ENCODE data around the gene SPG7.

The SPG7 gene

GRCh38 chr16:89575247-89576152 lies 67.3 kb downstream of the SPG7 start, which contains the start of gene CPNE7:
Gene CPNE7 (plus strand): TSS chr16:89575758. CDS start chr16:89575898, 140 bp downstream.
- Histone ChIP-seq H2BK120ac (ENCODE audit: low read depth, low read length) (no peak within 1 kb of the TSS), H2AK5ac (ENCODE audit: low read length, severe bottlenecking) (no peak within 1 kb of the TSS), H3K79me1 (replicated peaks; ENCODE audit: low read length, poor library complexity, severe bottlenecking) (no peaks in the 10 kb centered on the region), H2BK5ac (ENCODE audit: low read depth, low read length, poor library complexity, severe bottlenecking) (no peak within 1 kb of the TSS), H4K8ac (ENCODE audit: low read length) (peak within 1 kb of the TSS; percentile 97), H3K36me3 (ENCODE audit: control insufficient read depth in 1 of 2, insufficient read depth in 2 of 2, low read depth in 1 of 2, low read length in 2 of 2) (peaks cover 0 to 4% of the 10 kb centered on the region in 2 experiments), H2BK15ac (ENCODE audit: low read depth, poor library complexity, severe bottlenecking) (peak within 1 kb of the TSS; percentile 80), H3K23ac (ENCODE audit: low read length in 2 of 2) (peak within 1 kb of the TSS in 1 of 2 experiments; percentile 36), H3K14ac (ENCODE audit: low read length in 2 of 2) (peak within 1 kb of the TSS in 1 of 2 experiments; percentile 84), H3K18ac (ENCODE audit: low read depth in 1 of 2, low read length in 2 of 2) (peak within 1 kb of the TSS; percentile 63 to 89), H3K27me3 (ENCODE audit: control insufficient read depth in 1 of 2, insufficient read depth in 1 of 2, low read length in 2 of 2) (peaks cover 0 to 39% of the 10 kb centered on the region in 2 experiments), H3K27ac (ENCODE audit: low read length, poor library complexity, severe bottlenecking) (no peak within 1 kb of the TSS), H4K91ac (ENCODE audit: low read length) (peak within 1 kb of the TSS; percentile 94), H3K4me2 (ENCODE audit: low read length, poor library complexity, severe bottlenecking) (peak within 1 kb of the TSS; percentile 86), H3K4me3 (ENCODE audit: insufficient read depth in 1 of 2, low read depth in 1 of 2, low read length in 2 of 2) (peak within 1 kb of the TSS; percentile 47 to 62), H3K9me3 (ENCODE audit: control insufficient read depth, low read length) (no peaks in the 10 kb centered on the region), H2BK12ac (ENCODE audit: low read length in 2 of 2) (peak within 1 kb of the TSS; percentile 71 to 88), H2AFZ (ENCODE audit: low read depth, low read length) (peak within 1 kb of the TSS; percentile 30), H3K4ac (ENCODE audit: low read depth in 1 of 2, low read length in 2 of 2) (peak within 1 kb of the TSS; percentile 2 to 84), H3K9ac (ENCODE audit: low read length) (peak within 1 kb of the TSS; percentile 51), H3K4me1 (ENCODE audit: control insufficient read depth, insufficient read depth, low read depth, low read length) (peaks cover 27% of the 10 kb centered on the region)
- under 1% methylated on average over 70 of the region's 103 CpGs for WGBS
- no peak for DNase-seq

- peaks cover 33% of the 10 kb centered on the region for H3K4me1 ChIP-seq (ENCODE audit: control insufficient read depth, insufficient read depth, low read depth, low read length)
- H3K4ac ChIP-seq (ENCODE audit: low read depth in 1 of 2, low read length in 2 of 2), result peak overlapping the region; percentile 2 to 12
- H3K27me3 ChIP-seq (ENCODE audit: control insufficient read depth in 1 of 2, insufficient read depth in 1 of 2, low read length in 2 of 2), result peaks cover 0 to 39% of the 10 kb centered on the region in 2 experiments
- no peak overlapping the region for H2BK5ac ChIP-seq (ENCODE audit: low read depth, low read length, poor library complexity, severe bottlenecking)
- peak overlapping the region in 1 of 2 experiments; percentile 30 for H3K23ac ChIP-seq (ENCODE audit: low read length in 2 of 2)
- peak overlapping the region in 1 of 2 experiments; percentile 88 for H2BK12ac ChIP-seq (ENCODE audit: low read length in 2 of 2)
- no peak overlapping the region for H2BK120ac ChIP-seq (ENCODE audit: low read depth, low read length)
- H3K4me2 ChIP-seq (ENCODE audit: low read length, poor library complexity, severe bottlenecking), result peak overlapping the region; percentile 85
- peak overlapping the region in 1 of 2 experiments; percentile 47 for H3K4me3 ChIP-seq (ENCODE audit: insufficient read depth in 1 of 2, low read depth in 1 of 2, low read length in 2 of 2)
- peak overlapping the region; percentile 79 for H4K8ac ChIP-seq (ENCODE audit: low read length)
- no peak overlapping the region for H2AFZ ChIP-seq (ENCODE audit: low read depth, low read length)
- H3K18ac ChIP-seq (ENCODE audit: low read depth in 1 of 2, low read length in 2 of 2), result peak overlapping the region; percentile 63 to 89
- H3K14ac ChIP-seq (ENCODE audit: low read length in 2 of 2), result no peak overlapping the region
- H3K36me3 ChIP-seq (ENCODE audit: control insufficient read depth in 1 of 2, insufficient read depth in 2 of 2, low read depth in 1 of 2, low read length in 2 of 2), result peaks cover 0 to 4% of the 10 kb centered on the region in 2 experiments
- H3K9ac ChIP-seq (ENCODE audit: low read length), result no peak overlapping the region
- WGBS, result 8% methylated on average over 65 of the region's 89 CpGs
- H4K91ac ChIP-seq (ENCODE audit: low read length), result no peak overlapping the region
- no peak for DNase-seq
- no peak overlapping the region for H2AK5ac ChIP-seq (ENCODE audit: low read length, severe bottlenecking)
- peak overlapping the region; percentile 12 for H2BK15ac ChIP-seq (ENCODE audit: low read depth, poor library complexity, severe bottlenecking)
- H3K27ac ChIP-seq (ENCODE audit: low read length, poor library complexity, severe bottlenecking), result no peak overlapping the region
- H3K9me3 ChIP-seq (ENCODE audit: control insufficient read depth, low read length), result no peaks in the 10 kb centered on the region
- H3K79me1 ChIP-seq (replicated peaks; ENCODE audit: low read length, poor library complexity, severe bottlenecking), result no peaks in the 10 kb centered on the region
Observed at GRCh38 chr16:89576153-89577054, 68.2 kb downstream of the SPG7 start.

- H3K4ac ChIP-seq (ENCODE audit: low read depth in 1 of 2, low read length in 2 of 2), result no peak overlapping the region
- H3K27ac ChIP-seq (ENCODE audit: low read length, poor library complexity, severe bottlenecking), result no peak overlapping the region
- H3K27me3 ChIP-seq (ENCODE audit: control insufficient read depth in 1 of 2, insufficient read depth in 1 of 2, low read length in 2 of 2), result peaks cover 0 to 35% of the 10 kb centered on the region in 2 experiments
- no peak overlapping the region for H3K23ac ChIP-seq (ENCODE audit: low read length in 2 of 2)
- H3K79me1 ChIP-seq (replicated peaks; ENCODE audit: low read length, poor library complexity, severe bottlenecking), result no peaks in the 10 kb centered on the region
- H3K36me3 ChIP-seq (ENCODE audit: control insufficient read depth in 1 of 2, insufficient read depth in 2 of 2, low read depth in 1 of 2, low read length in 2 of 2), result peaks cover 0 to 4% of the 10 kb centered on the region in 2 experiments
- H3K9me3 ChIP-seq (ENCODE audit: control insufficient read depth, low read length), result no peaks in the 10 kb centered on the region
- peak overlapping the region; percentile 58 for H4K91ac ChIP-seq (ENCODE audit: low read length)
- DNase-seq, result no peak
- H3K9ac ChIP-seq (ENCODE audit: low read length), result no peak overlapping the region
- no peak overlapping the region for H2AFZ ChIP-seq (ENCODE audit: low read depth, low read length)
- H2BK12ac ChIP-seq (ENCODE audit: low read length in 2 of 2), result no peak overlapping the region
- peaks cover 41% of the 10 kb centered on the region for H3K4me1 ChIP-seq (ENCODE audit: control insufficient read depth, insufficient read depth, low read depth, low read length)
- 92% methylated on average over 22 of the region's 25 CpGs for WGBS
- H3K4me3 ChIP-seq (ENCODE audit: insufficient read depth in 1 of 2, low read depth in 1 of 2, low read length in 2 of 2), result no peak overlapping the region
- no peak overlapping the region for H2BK15ac ChIP-seq (ENCODE audit: low read depth, poor library complexity, severe bottlenecking)
- no peak overlapping the region for H2BK5ac ChIP-seq (ENCODE audit: low read depth, low read length, poor library complexity, severe bottlenecking)
- H2BK120ac ChIP-seq (ENCODE audit: low read depth, low read length), result peak overlapping the region; percentile 2
- peak overlapping the region; percentile 6 for H2AK5ac ChIP-seq (ENCODE audit: low read length, severe bottlenecking)
- H3K18ac ChIP-seq (ENCODE audit: low read depth in 1 of 2, low read length in 2 of 2), result no peak overlapping the region
- H3K4me2 ChIP-seq (ENCODE audit: low read length, poor library complexity, severe bottlenecking), result no peak overlapping the region
- H3K14ac ChIP-seq (ENCODE audit: low read length in 2 of 2), result no peak overlapping the region
- no peak overlapping the region for H4K8ac ChIP-seq (ENCODE audit: low read length)
Observed at GRCh38 chr16:89577055-89577759, 69.0 kb downstream of the SPG7 start.
